ENCODE measurements around the gene COPB2.
A peak's percentile ranks its signal among the peaks of the same experiment; 100 is the strongest.

The COPB2 gene

GRCh38 chr3:139355476-139355875 is 34.0 kb downstream of the COPB2 start:
- TF ChIP-seq, protein P1, sequence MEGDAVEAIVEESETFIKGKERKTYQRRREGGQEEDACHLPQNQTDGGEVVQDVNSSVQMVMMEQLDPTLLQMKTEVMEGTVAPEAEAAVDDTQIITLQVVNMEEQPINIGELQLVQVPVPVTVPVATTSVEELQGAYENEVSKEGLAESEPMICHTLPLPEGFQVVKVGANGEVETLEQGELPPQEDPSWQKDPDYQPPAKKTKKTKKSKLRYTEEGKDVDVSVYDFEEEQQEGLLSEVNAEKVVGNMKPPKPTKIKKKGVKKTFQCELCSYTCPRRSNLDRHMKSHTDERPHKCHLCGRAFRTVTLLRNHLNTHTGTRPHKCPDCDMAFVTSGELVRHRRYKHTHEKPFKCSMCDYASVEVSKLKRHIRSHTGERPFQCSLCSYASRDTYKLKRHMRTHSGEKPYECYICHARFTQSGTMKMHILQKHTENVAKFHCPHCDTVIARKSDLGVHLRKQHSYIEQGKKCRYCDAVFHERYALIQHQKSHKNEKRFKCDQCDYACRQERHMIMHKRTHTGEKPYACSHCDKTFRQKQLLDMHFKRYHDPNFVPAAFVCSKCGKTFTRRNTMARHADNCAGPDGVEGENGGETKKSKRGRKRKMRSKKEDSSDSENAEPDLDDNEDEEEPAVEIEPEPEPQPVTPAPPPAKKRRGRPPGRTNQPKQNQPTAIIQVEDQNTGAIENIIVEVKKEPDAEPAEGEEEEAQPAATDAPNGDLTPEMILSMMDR (IDR thresholded peaks at IDR 0.05; ENCODE audit: borderline replicate concordance, insufficient read depth, low read depth, low read length), result no peak
- H3K4me3 ChIP-seq (ENCODE audit: low read depth, low read length), result no peak overlapping the region

GRCh38 chr3:139354661-139355060 is 34.8 kb downstream of the COPB2 start:
- TF ChIP-seq, protein P1 (IDR thresholded peaks at IDR 0.05; ENCODE audit: borderline replicate concordance, insufficient read depth, low read depth, low read length), result no peak
- no peak overlapping the region for H3K4me3 ChIP-seq (ENCODE audit: low read depth, low read length)

GRCh38 chr3:139353920-139354556 is 35.4 kb downstream of the COPB2 start:
- no peak overlapping the region for H3K4me3 ChIP-seq (ENCODE audit: low read depth, low read length)
- TF ChIP-seq, protein P1 (IDR thresholded peaks at IDR 0.05; ENCODE audit: borderline replicate concordance, insufficient read depth, low read depth, low read length), result peak; percentile 27; the same call in 1 of the 2 replicates

GRCh38 chr3:139346771-139347170 is 42.7 kb downstream of the COPB2 start:
- no peak overlapping the region for H3K4me3 ChIP-seq (ENCODE audit: low read depth, low read length)
- TF ChIP-seq, protein P1 (IDR thresholded peaks at IDR 0.05; ENCODE audit: borderline replicate concordance, insufficient read depth, low read depth, low read length), result no peak

DNA sequence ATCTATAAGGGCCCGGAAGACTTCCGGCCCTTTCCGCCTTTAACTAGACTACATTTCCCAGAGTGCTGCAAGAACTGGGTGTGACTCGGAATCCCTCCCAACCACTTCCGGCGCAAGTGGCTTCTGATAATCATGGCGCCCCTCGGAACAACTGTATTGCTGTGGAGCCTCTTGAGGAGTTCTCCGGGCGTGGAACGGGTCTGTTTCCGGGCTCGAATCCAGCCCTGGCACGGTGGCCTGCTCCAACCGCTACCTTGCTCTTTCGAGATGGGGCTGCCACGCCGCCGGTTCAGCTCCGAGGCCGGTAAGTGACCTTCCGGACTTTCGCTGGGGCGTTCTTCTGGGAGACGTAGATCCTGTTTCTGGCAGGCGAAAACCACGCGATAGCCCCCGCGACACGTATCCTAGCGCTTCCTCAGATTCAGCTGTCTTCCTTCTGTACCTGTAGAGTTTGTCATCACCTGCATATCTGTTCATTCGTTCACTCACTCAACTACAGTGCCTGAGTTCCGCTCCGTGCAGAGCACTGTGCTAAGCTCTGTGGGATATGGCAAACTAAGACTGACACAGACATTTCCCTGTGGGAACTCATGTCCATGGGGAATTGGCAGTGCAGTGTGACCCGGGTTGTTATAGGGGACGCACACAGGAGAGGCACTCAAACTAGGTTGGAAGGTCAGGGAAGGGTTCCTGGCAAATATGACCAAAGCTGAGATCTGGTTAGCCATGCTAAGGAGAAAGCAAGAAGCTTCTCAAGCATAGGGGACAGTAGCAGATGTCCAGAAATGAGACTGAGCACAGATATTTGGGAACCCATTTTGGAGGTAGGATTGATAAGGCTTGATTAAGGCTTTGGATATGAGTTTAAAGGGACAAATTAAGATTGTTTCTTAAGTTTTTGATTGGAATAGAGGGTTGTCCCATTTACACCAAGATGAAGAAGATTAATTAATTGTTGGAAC is 45.3 kb downstream of the COPB2 start, which contains the start of gene MRPS22:
Gene MRPS22, plus strand, starts transcription at position 126 of the 962 bp plus-strand sequence. Its CDS starts 7 bp downstream, at position 133.
- peak within 1 kb of the TSS; percentile 81 for H3K4me3 ChIP-seq (ENCODE audit: low read depth, low read length)
- TF ChIP-seq, protein P1 (IDR thresholded peaks at IDR 0.05; ENCODE audit: borderline replicate concordance, insufficient read depth, low read depth, low read length), result no peak

DNA sequence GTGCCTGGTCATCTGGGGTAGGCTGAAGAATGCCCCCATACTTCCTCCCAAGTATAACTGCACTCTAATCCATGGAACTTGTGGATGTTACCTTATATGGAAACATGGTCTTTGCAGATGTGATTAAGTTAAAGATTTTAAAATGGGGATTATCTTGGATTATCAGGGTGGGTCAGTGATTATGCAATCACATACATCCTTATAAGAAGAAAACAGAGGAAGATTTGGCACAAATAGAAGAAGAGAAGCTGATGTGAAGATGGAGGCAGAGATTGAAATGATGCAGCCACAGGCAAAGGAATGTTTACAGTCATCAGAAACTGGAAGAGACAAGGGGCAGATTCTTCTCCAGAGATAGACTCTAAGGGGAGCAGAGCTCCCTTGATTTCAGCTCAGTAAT is 47.4 kb downstream of the COPB2 start:
- TF ChIP-seq, protein P1 (IDR thresholded peaks at IDR 0.05; ENCODE audit: borderline replicate concordance, insufficient read depth, low read depth, low read length), result no peak
- H3K4me3 ChIP-seq (ENCODE audit: low read depth, low read length), result no peak overlapping the region

All from GM12875 (cell line).